Panc1 (cell line): ENCODE data around the gene MOB3C. TPM values are rescaled to one million over a fixed set of nuclear protein-coding genes. Genes with fewer than 3 reads are reported as not detected.

Source experiments
- ATAC-seq: fragments of 200-7000 bp; cut with Tn5 transposase; 2 replicates; pipeline ENCODE4 v1.9.1; 2020; ENCODE audit warnings: mild to moderate bottlenecking, moderate library complexity
- BruUV-seq: library from RNA; stranded (reverse); fragments of 400-500 nt; replicated peaks from 2 replicates; lab custom pipeline; 2021; lab: Mats Ljungman, UMichigan
- CTCF ChIA-PET: fragments of 300-600 bp; sonication (Branson Sonifier 250); formaldehyde crosslinking; loops from one replicate; lab custom pipeline; 2022; ENCODE audit warnings: antibody characterized with exemption; lab: Charles Lee
- POLR2A ChIA-PET: fragments of 300-600 bp; sonication (Branson Sonifier 250); formaldehyde crosslinking; loops from one replicate; lab custom pipeline; 2022; ENCODE audit warnings: antibody characterized with exemption; lab: Charles Lee
- DNase-seq: peaks from one replicate; pipeline ENCODE4 v3.0.0-alpha.2; 2010; ENCODE audit warnings: low read depth, low spot score
- H3K27ac ChIP-seq: 2 replicates; pipeline ENCODE4 v1.5.1; 2011; ENCODE audit warnings: mild to moderate bottlenecking, low read length, inconsistent platforms
- H3K27me3 ChIP-seq: fragments of 200-500 bp; sonication (Bioruptor generic); 2 replicates; pipeline ENCODE4 v1.6.0; 2014; ENCODE audit warnings: low read length, inconsistent platforms; ENCODE audit not compliant: control insufficient read depth, insufficient read depth
- H3K36me3 ChIP-seq: fragments of 200-500 bp; sonication (Bioruptor generic); 2 replicates; pipeline ENCODE4 v1.5.1; 2014; ENCODE audit warnings: inconsistent platforms, mild to moderate bottlenecking, low read length, moderate library complexity; ENCODE audit not compliant: control insufficient read depth, insufficient read depth
- H3K4me1 ChIP-seq: 2 replicates; pipeline ENCODE4 v1.5.1; 2011; ENCODE audit warnings: inconsistent platforms, mild to moderate bottlenecking, low read length, moderate library complexity; ENCODE audit not compliant: control insufficient read depth, insufficient read depth
- H3K4me3 ChIP-seq, 2 experiments: 2 replicates each; pipeline ENCODE4 v1.5.1; 2011 to 2012; ENCODE audit warnings: low read depth in 2 of 2, low read length in 2 of 2, mild to moderate bottlenecking in 2 of 2, inconsistent platforms in 1 of 2, moderate library complexity in 1 of 2
- H3K9me3 ChIP-seq: fragments of 200-500 bp; sonication (Bioruptor generic); 2 replicates; pipeline ENCODE4 v1.5.1; 2014; ENCODE audit warnings: low read depth, mild to moderate bottlenecking, inconsistent platforms, low read length, moderate library complexity; ENCODE audit not compliant: control insufficient read depth, insufficient read depth
- POLR2AphosphoS5 ChIP-seq: IDR thresholded peaks from 2 replicates; pipeline ENCODE4 v1.6.1; 2012; ENCODE audit warnings: mild to moderate bottlenecking, low read depth, low read length, moderate library complexity
- in situ Hi-C: cut with HindIII; loops from 2 replicates; pipeline ENCODE4 v1.10.0; 2016; ENCODE audit warnings: low sequenced_read_pairs, low pct_unique_long_range_greater_than_20kb
- intact Hi-C: fragments of 100-400 bp; cut with micrococcal nuclease; formaldehyde crosslinking; loops from one replicate; pipeline ENCODE4 v1.10.0; 2022; ENCODE audit not compliant: unreplicated experiment
- total RNA-seq: library from RNA; stranded (reverse); gene quantifications from one replicate; pipeline ENCODE4 v1.2.1, GENCODE V29; 2021; ENCODE audit not compliant: unreplicated experiment
- TF ChIP-seq, protein P1 (sequence below): fragments of 450-650 bp; IDR thresholded peaks from 2 replicates; pipeline ENCODE4 v1.5.1; 2017; ENCODE audit warnings: mild to moderate bottlenecking

The MOB3C gene
- total RNA-seq, 1 experiment from 2014 or later, result 10.5 TPM

- ATAC-seq, result no peak
- no peak for DNase-seq
- Histone ChIP-seq H3K27ac (no peak overlapping the region), H3K27me3 (no peaks in the 10 kb centered on the region), H3K36me3 (no peaks in the 10 kb centered on the region), H3K4me3 (no peak overlapping the region), H3K9me3 (no peaks in the 10 kb centered on the region), H3K4me1 (no peaks in the 10 kb centered on the region)
- BruUV-seq, result no TSS peak
- in situ Hi-C loops (no loop called here), intact Hi-C loops (no loop called here)
- ChIA-PET CTCF (no interaction called here), POLR2A (no interaction called here)
- TF ChIP-seq, protein P1, sequence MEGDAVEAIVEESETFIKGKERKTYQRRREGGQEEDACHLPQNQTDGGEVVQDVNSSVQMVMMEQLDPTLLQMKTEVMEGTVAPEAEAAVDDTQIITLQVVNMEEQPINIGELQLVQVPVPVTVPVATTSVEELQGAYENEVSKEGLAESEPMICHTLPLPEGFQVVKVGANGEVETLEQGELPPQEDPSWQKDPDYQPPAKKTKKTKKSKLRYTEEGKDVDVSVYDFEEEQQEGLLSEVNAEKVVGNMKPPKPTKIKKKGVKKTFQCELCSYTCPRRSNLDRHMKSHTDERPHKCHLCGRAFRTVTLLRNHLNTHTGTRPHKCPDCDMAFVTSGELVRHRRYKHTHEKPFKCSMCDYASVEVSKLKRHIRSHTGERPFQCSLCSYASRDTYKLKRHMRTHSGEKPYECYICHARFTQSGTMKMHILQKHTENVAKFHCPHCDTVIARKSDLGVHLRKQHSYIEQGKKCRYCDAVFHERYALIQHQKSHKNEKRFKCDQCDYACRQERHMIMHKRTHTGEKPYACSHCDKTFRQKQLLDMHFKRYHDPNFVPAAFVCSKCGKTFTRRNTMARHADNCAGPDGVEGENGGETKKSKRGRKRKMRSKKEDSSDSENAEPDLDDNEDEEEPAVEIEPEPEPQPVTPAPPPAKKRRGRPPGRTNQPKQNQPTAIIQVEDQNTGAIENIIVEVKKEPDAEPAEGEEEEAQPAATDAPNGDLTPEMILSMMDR, result no peak
- no peak for TF ChIP-seq POLR2AphosphoS5
These were observed 58.3 kb downstream of the MOB3C start for GRCh38 chr1:46558141-46558963.

Other genes starting within 250 kb of the MOB3C start
- gene FAAH, start 222.5 kb downstream of the MOB3C start, total RNA-seq, result 25.9 TPM
- 0.05 TPM for gene DMBX1, start 127.0 kb downstream of the MOB3C start, total RNA-seq
- gene KNCN, start 65.2 kb downstream of the MOB3C start, total RNA-seq, result not detected
- gene MKNK1, start 12.5 kb downstream of the MOB3C start, total RNA-seq, result 40.1 TPM
- gene ATPAF1, start 51.6 kb upstream of the MOB3C start, total RNA-seq, result 39.0 TPM
- gene TEX38, start 55.0 kb upstream of the MOB3C start, total RNA-seq, result not detected
- 86.8 TPM for gene EFCAB14, start 102.3 kb upstream of the MOB3C start, total RNA-seq
- gene CYP4B1, start 182.2 kb upstream of the MOB3C start, total RNA-seq, result not detected